Loucy (cell line): ENCODE data around the gene SGO2.

ENCODE experiments used
- H2AFZ ChIP-seq: fragments of 200-600 bp; sonication (generic); 2 replicates; pipeline ENCODE4 v1.6.0; 2016; ENCODE audit warnings: antibody characterized with exemption, mild to moderate bottlenecking, low read length, moderate library complexity
- H3F3A ChIP-seq: fragments of 200-600 bp; 2 replicates; pipeline ENCODE4 v1.6.0; 2016; ENCODE audit warnings: antibody characterized with exemption, low read depth, mild to moderate bottlenecking
- H3K27me3 ChIP-seq: fragments of 200-600 bp; sonication (generic); 2 replicates; pipeline ENCODE4 v1.6.1; 2014; ENCODE audit warnings: low read length, mild to moderate bottlenecking; ENCODE audit not compliant: insufficient read depth, poor library complexity, severe bottlenecking
- H3K36me3 ChIP-seq: fragments of 200-600 bp; sonication (generic); 2 replicates; pipeline ENCODE4 v1.6.1; 2016; ENCODE audit warnings: low read length; ENCODE audit not compliant: insufficient read depth
- H3K4me1 ChIP-seq: fragments of 200-600 bp; sonication (generic); 2 replicates; pipeline ENCODE4 v1.5.1; 2014; ENCODE audit warnings: low read length, mild to moderate bottlenecking; ENCODE audit not compliant: insufficient read depth, poor library complexity, severe bottlenecking
- H3K4me2 ChIP-seq: fragments of 200-600 bp; sonication (generic); 2 replicates; pipeline ENCODE4 v1.6.0; 2014; ENCODE audit warnings: antibody characterized with exemption, low read length, low read depth, mild to moderate bottlenecking; ENCODE audit not compliant: poor library complexity, severe bottlenecking
- H3K4me3 ChIP-seq: fragments of 200-600 bp; sonication (generic); 2 replicates; pipeline ENCODE4 v1.5.1; 2014; ENCODE audit warnings: low read length, mild to moderate bottlenecking, mixed read lengths; ENCODE audit not compliant: poor library complexity, severe bottlenecking
- H3K79me2 ChIP-seq: fragments of 200-600 bp; sonication (generic); 2 replicates; pipeline ENCODE4 v1.6.1; 2014; ENCODE audit warnings: low read length; ENCODE audit not compliant: insufficient read depth
- H3K9ac ChIP-seq: fragments of 200-600 bp; sonication (generic); 2 replicates; pipeline ENCODE4 v1.6.0; 2014; ENCODE audit warnings: mild to moderate bottlenecking, low read depth, low read length, moderate library complexity; ENCODE audit not compliant: poor library complexity, severe bottlenecking
- H3K9me2 ChIP-seq: fragments of 200-600 bp; sonication (generic); replicated peaks from 2 replicates; pipeline ENCODE4 v1.6.1; 2016; ENCODE audit warnings: low read depth, low read length, mixed read lengths
- H3K9me3 ChIP-seq: fragments of 200-600 bp; sonication (generic); 2 replicates; pipeline ENCODE4 v1.6.1; 2014; ENCODE audit warnings: mild to moderate bottlenecking, antibody characterized with exemption, low read length, low read depth; ENCODE audit not compliant: insufficient read depth
- H4K20me1 ChIP-seq: fragments of 200-600 bp; sonication (generic); 2 replicates; pipeline ENCODE4 v1.6.0; 2014; ENCODE audit warnings: antibody characterized with exemption, low read length, mild to moderate bottlenecking; ENCODE audit not compliant: insufficient read depth, poor library complexity, severe bottlenecking
- CTCF ChIP-seq: fragments of 200-600 bp; sonication (generic); conservative IDR thresholded peaks from 2 replicates; pipeline ENCODE4 v1.5.1; 2014; ENCODE audit warnings: mild to moderate bottlenecking, antibody characterized with exemption, low read length
- EZH2phosphoT487 ChIP-seq: fragments of 200-600 bp; IDR thresholded peaks from 2 replicates; pipeline ENCODE4 v1.6.1; 2018; ENCODE audit warnings: antibody characterized with exemption, mild to moderate bottlenecking, moderate library complexity, borderline replicate concordance

Gene SGO2

GRCh38 chr2:200624026-200624425 lies 98.0 kb downstream of the SGO2 start:
- Histone ChIP-seq H3F3A (no peaks in the 10 kb centered on the region), H3K4me3 (no peak overlapping the region), H3K9me3 (no peaks in the 10 kb centered on the region), H3K27me3 (no peaks in the 10 kb centered on the region), H3K4me2 (no peak overlapping the region), H4K20me1 (no peaks in the 10 kb centered on the region), H2AFZ (no peak overlapping the region), H3K4me1 (no peaks in the 10 kb centered on the region), H3K9ac (no peak overlapping the region), H3K36me3 (no peaks in the 10 kb centered on the region), H3K9me2 (no peaks in the 10 kb centered on the region), H3K79me2 (no peaks in the 10 kb centered on the region)
- TF ChIP-seq EZH2phosphoT487 (no peak), CTCF (no peak)

- H3K9ac ChIP-seq = no peak overlapping the region
Observed at GRCh38 chr2:200624658-200625057, 98.7 kb downstream of the SGO2 start.

GRCh38 chr2:200625282-200625681 lies 99.3 kb downstream of the SGO2 start:
- H3K4me3 ChIP-seq = no peak overlapping the region
- no peaks in the 10 kb centered on the region for H3K36me3 ChIP-seq
- no peaks in the 10 kb centered on the region for H3F3A ChIP-seq
- H3K9me2 ChIP-seq = no peaks in the 10 kb centered on the region
- H2AFZ ChIP-seq = no peak overlapping the region
- TF ChIP-seq EZH2phosphoT487 = no peak
- TF ChIP-seq CTCF = no peak
- no peak overlapping the region for H3K4me2 ChIP-seq
- H3K9ac ChIP-seq = no peak overlapping the region
- H4K20me1 ChIP-seq = no peaks in the 10 kb centered on the region
- H3K4me1 ChIP-seq = no peaks in the 10 kb centered on the region
- H3K79me2 ChIP-seq = no peaks in the 10 kb centered on the region
- H3K9me3 ChIP-seq = no peaks in the 10 kb centered on the region
- H3K27me3 ChIP-seq = no peaks in the 10 kb centered on the region

More at GRCh38 chr2:200624658-200625057, 98.7 kb downstream of the SGO2 start:
- Histone ChIP-seq H3K79me2 (no peaks in the 10 kb centered on the region), H3K4me2 (no peak overlapping the region), H3K9me3 (no peaks in the 10 kb centered on the region), H3K4me1 (no peaks in the 10 kb centered on the region), H2AFZ (no peak overlapping the region), H3K36me3 (no peaks in the 10 kb centered on the region), H3F3A (no peaks in the 10 kb centered on the region), H4K20me1 (no peaks in the 10 kb centered on the region), H3K4me3 (no peak overlapping the region), H3K27me3 (no peaks in the 10 kb centered on the region), H3K9me2 (no peaks in the 10 kb centered on the region)
- TF ChIP-seq CTCF (no peak), EZH2phosphoT487 (no peak)
